ENCODE results near the gene TFDP2. TPM values are rescaled to one million over a fixed set of nuclear protein-coding genes. Genes with fewer than 3 reads are reported as not detected.

Gene TFDP2
- total and polyA plus RNA-seq, 2 donors from 2014 or later: 38.7 to 50.6 TPM

DNA sequence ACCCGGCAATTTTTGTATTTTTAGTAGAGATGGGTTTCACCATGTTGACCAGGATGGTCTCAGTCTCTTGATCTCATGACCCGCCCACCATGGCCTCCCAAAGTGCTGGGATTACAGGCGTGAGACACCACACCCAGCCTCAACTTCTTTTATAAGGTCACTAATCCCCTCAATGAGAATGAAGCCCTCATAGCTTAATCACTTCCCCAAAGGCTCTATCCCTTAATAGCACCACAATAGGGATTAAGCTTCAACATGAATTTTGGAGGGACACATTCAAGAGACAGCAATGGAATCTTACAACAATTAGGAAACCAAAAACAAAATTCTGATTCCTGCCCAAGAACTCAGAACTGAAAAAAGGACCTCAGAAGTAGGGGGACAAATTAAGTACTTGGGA lies 146.1 kb downstream of the TFDP2 start:
- H3K9me3 ChIP-seq (ENCODE audit: control insufficient read depth in 2 of 3, insufficient read depth in 1 of 3, low read length in 3 of 3): no peaks in the 10 kb centered on the region
- no peak overlapping the region for H3K9ac ChIP-seq (ENCODE audit: low read length in 3 of 3)
- H3K36me3 ChIP-seq (ENCODE audit: control insufficient read depth in 2 of 3, insufficient read depth in 3 of 3, low read length in 3 of 3): no peaks in the 10 kb centered on the region
- FAIRE-seq: no peak
- no peak for DNase-seq
- TF ChIP-seq, protein P1, sequence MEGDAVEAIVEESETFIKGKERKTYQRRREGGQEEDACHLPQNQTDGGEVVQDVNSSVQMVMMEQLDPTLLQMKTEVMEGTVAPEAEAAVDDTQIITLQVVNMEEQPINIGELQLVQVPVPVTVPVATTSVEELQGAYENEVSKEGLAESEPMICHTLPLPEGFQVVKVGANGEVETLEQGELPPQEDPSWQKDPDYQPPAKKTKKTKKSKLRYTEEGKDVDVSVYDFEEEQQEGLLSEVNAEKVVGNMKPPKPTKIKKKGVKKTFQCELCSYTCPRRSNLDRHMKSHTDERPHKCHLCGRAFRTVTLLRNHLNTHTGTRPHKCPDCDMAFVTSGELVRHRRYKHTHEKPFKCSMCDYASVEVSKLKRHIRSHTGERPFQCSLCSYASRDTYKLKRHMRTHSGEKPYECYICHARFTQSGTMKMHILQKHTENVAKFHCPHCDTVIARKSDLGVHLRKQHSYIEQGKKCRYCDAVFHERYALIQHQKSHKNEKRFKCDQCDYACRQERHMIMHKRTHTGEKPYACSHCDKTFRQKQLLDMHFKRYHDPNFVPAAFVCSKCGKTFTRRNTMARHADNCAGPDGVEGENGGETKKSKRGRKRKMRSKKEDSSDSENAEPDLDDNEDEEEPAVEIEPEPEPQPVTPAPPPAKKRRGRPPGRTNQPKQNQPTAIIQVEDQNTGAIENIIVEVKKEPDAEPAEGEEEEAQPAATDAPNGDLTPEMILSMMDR (IDR thresholded peaks at IDR 0.05; ENCODE audit: borderline replicate concordance, extremely low read depth, insufficient read depth): no peak
- H3K4me1 ChIP-seq (ENCODE audit: control insufficient read depth in 2 of 3, insufficient read depth in 2 of 3, low read depth in 1 of 3, low read length in 3 of 3): peaks cover 0 to 15% (median 6%) of the 10 kb centered on the region in 3 donors
- H3K27ac ChIP-seq (ENCODE audit: low read depth in 2 of 2, low read length in 2 of 2): peak overlapping the region in 1 of 2 donors; percentile 48
- H3K4me3 ChIP-seq (ENCODE audit: low read length in 3 of 3): no peak overlapping the region
- no peaks in the 10 kb centered on the region for H3K27me3 ChIP-seq (ENCODE audit: control insufficient read depth, insufficient read depth, low read length)
- intact Hi-C loops (cut with DNase I): no loop called here

DNA sequence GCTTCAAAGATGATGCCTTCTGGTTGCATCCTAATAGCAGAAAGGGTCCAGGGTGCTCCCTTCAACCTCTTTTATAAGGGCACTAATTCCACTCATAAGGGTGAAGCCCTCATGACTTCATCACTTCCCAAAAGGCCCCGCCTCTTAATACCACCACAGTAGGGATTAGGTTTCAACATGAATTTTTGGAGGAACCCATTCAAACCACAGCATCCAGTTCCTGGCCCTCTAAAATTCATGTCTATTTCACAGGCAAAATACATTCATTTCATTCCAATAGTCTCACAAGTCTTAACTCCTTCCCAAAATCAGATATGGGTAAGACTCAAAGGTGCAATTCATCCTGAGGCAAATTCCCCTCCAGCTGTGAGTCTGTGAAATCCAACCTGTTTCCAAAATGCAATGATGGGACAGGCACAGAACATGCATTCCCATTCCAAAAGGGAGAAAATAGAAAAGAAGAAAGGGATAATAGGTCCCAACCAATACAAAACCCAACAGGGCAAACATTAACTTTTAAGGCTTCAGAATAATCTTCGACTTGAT lies 148.9 kb downstream of the TFDP2 start:
- TF ChIP-seq, protein P1 (IDR thresholded peaks at IDR 0.05; ENCODE audit: borderline replicate concordance, extremely low read depth, insufficient read depth): no peak
- no peak for DNase-seq
- Histone ChIP-seq H3K27me3 (ENCODE audit: control insufficient read depth, insufficient read depth, low read length) (no peaks in the 10 kb centered on the region), H3K36me3 (ENCODE audit: control insufficient read depth in 2 of 3, insufficient read depth in 3 of 3, low read length in 3 of 3) (no peaks in the 10 kb centered on the region), H3K9me3 (ENCODE audit: control insufficient read depth in 2 of 3, insufficient read depth in 1 of 3, low read length in 3 of 3) (no peaks in the 10 kb centered on the region), H3K9ac (ENCODE audit: low read length in 3 of 3) (no peak overlapping the region), H3K4me3 (ENCODE audit: low read length in 3 of 3) (no peak overlapping the region), H3K27ac (ENCODE audit: low read depth in 2 of 2, low read length in 2 of 2) (peak overlapping the region in 1 of 2 donors; percentile 32), H3K4me1 (ENCODE audit: control insufficient read depth in 2 of 3, insufficient read depth in 2 of 3, low read depth in 1 of 3, low read length in 3 of 3) (peaks cover 0 to 25% (median 3%) of the 10 kb centered on the region in 3 donors)
- FAIRE-seq: no peak
- intact Hi-C loops (cut with DNase I): no loop called here

DNA sequence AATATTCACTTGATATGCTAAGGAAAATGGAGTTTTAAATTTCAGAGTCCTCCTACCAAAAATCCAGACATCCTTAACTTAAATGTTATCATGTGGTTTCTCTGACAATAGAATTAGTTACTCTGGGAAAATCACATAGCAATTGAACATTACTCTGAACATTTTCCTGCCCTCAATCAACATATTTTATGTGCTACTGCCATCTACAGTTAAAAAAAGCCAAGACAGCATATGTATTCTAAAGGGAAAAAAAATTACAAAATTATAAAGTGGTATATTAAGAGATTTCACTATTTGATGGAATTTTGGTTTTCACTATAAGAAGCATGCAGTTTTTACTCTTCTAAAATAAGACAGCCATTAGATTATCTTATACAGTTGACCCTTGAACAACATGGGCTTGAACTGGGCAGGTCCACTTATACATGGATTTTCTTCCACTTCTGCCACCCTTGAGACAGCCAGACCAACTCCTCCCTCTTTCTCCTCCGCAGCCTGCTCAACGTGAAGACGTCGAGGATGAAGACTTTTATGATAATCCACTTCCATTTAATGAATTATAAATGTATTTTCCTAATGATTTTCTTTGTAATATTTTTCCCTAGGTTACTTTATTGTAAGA lies 150.6 kb downstream of the TFDP2 start:
- Histone ChIP-seq H3K4me1 (ENCODE audit: control insufficient read depth in 2 of 3, insufficient read depth in 2 of 3, low read depth in 1 of 3, low read length in 3 of 3) (peaks cover 0 to 31% (median 3%) of the 10 kb centered on the region in 3 donors), H3K36me3 (ENCODE audit: control insufficient read depth in 2 of 3, insufficient read depth in 3 of 3, low read length in 3 of 3) (no peaks in the 10 kb centered on the region), H3K9me3 (ENCODE audit: control insufficient read depth in 2 of 3, insufficient read depth in 1 of 3, low read length in 3 of 3) (no peaks in the 10 kb centered on the region), H3K27me3 (ENCODE audit: control insufficient read depth, insufficient read depth, low read length) (no peaks in the 10 kb centered on the region), H3K4me3 (ENCODE audit: low read length in 3 of 3) (no peak overlapping the region), H3K27ac (ENCODE audit: low read depth in 2 of 2, low read length in 2 of 2) (peak overlapping the region in 1 of 2 donors; percentile 16), H3K9ac (ENCODE audit: low read length in 3 of 3) (no peak overlapping the region)
- DNase-seq: peak in 2 of 5 donors; percentile 30 to 42
- peak; percentile 97 for FAIRE-seq
- intact Hi-C loops (cut with DNase I): no loop called here
- TF ChIP-seq, protein P1 (IDR thresholded peaks at IDR 0.05; ENCODE audit: borderline replicate concordance, extremely low read depth, insufficient read depth): peak; percentile 31

Measured in kidney (tissue), 14 donors.